Loucy (cell line): ENCODE results near the gene GADD45G.

Source experiments
- H2AFZ ChIP-seq: fragments of 200-600 bp; sonication (generic); 2 replicates; pipeline ENCODE4 v1.6.0; 2016; ENCODE audit warnings: antibody characterized with exemption, mild to moderate bottlenecking, low read length, moderate library complexity
- H3F3A ChIP-seq: fragments of 200-600 bp; 2 replicates; pipeline ENCODE4 v1.6.0; 2016; ENCODE audit warnings: antibody characterized with exemption, low read depth, mild to moderate bottlenecking
- H3K27me3 ChIP-seq: fragments of 200-600 bp; sonication (generic); 2 replicates; pipeline ENCODE4 v1.6.1; 2014; ENCODE audit warnings: low read length, mild to moderate bottlenecking; ENCODE audit not compliant: insufficient read depth, poor library complexity, severe bottlenecking
- H3K36me3 ChIP-seq: fragments of 200-600 bp; sonication (generic); 2 replicates; pipeline ENCODE4 v1.6.1; 2016; ENCODE audit warnings: low read length; ENCODE audit not compliant: insufficient read depth
- H3K4me1 ChIP-seq: fragments of 200-600 bp; sonication (generic); 2 replicates; pipeline ENCODE4 v1.5.1; 2014; ENCODE audit warnings: low read length, mild to moderate bottlenecking; ENCODE audit not compliant: insufficient read depth, poor library complexity, severe bottlenecking
- H3K4me2 ChIP-seq: fragments of 200-600 bp; sonication (generic); 2 replicates; pipeline ENCODE4 v1.6.0; 2014; ENCODE audit warnings: antibody characterized with exemption, low read length, low read depth, mild to moderate bottlenecking; ENCODE audit not compliant: poor library complexity, severe bottlenecking
- H3K4me3 ChIP-seq: fragments of 200-600 bp; sonication (generic); 2 replicates; pipeline ENCODE4 v1.5.1; 2014; ENCODE audit warnings: low read length, mild to moderate bottlenecking, mixed read lengths; ENCODE audit not compliant: poor library complexity, severe bottlenecking
- H3K79me2 ChIP-seq: fragments of 200-600 bp; sonication (generic); 2 replicates; pipeline ENCODE4 v1.6.1; 2014; ENCODE audit warnings: low read length; ENCODE audit not compliant: insufficient read depth
- H3K9ac ChIP-seq: fragments of 200-600 bp; sonication (generic); 2 replicates; pipeline ENCODE4 v1.6.0; 2014; ENCODE audit warnings: mild to moderate bottlenecking, low read depth, low read length, moderate library complexity; ENCODE audit not compliant: poor library complexity, severe bottlenecking
- H3K9me2 ChIP-seq: fragments of 200-600 bp; sonication (generic); replicated peaks from 2 replicates; pipeline ENCODE4 v1.6.1; 2016; ENCODE audit warnings: low read depth, low read length, mixed read lengths
- H3K9me3 ChIP-seq: fragments of 200-600 bp; sonication (generic); 2 replicates; pipeline ENCODE4 v1.6.1; 2014; ENCODE audit warnings: mild to moderate bottlenecking, antibody characterized with exemption, low read length, low read depth; ENCODE audit not compliant: insufficient read depth
- H4K20me1 ChIP-seq: fragments of 200-600 bp; sonication (generic); 2 replicates; pipeline ENCODE4 v1.6.0; 2014; ENCODE audit warnings: antibody characterized with exemption, low read length, mild to moderate bottlenecking; ENCODE audit not compliant: insufficient read depth, poor library complexity, severe bottlenecking
- EZH2phosphoT487 ChIP-seq: fragments of 200-600 bp; IDR thresholded peaks from 2 replicates; pipeline ENCODE4 v1.6.1; 2018; ENCODE audit warnings: antibody characterized with exemption, mild to moderate bottlenecking, moderate library complexity, borderline replicate concordance
- TF ChIP-seq, protein P1 (sequence below): fragments of 200-600 bp; sonication (generic); conservative IDR thresholded peaks from 2 replicates; pipeline ENCODE4 v1.5.1; 2014; ENCODE audit warnings: mild to moderate bottlenecking, antibody characterized with exemption, low read length

GADD45G gene

DNA sequence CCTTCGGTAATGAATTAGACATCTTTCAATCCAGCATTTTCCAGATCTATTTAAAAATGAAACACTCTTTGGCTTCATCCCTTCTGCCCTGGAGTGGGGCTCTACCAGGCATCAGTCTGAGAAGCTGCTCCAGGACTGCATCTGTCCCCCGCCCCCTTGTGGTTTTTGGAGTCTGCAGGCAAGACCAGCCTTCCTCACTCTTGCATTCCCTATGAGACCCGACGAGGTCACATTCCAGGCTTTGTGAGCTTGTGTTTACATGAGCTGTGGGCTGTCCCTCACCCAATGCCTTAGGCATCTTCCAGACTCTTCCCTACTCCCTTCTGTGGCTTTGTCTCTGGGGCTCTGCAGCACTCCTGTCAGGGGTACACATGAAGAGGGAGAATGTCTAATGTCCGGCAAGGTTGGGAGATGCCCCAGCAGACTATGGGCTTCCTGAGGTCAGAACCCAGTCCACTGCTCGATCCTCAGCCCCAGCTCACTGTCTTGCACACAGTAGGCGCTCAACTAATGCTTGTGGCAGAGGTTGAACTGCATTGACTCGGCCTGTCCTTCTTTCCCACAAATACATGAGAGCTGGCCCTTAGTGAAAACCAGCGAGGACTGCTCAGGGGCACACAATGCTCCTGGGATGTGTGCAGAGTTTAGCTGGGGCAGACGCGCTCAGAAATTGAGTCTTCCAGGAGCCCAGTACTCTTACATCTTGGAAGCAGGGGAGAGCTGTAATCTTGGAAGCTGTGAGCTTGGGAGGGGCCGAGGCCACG, 11.7 kb upstream of the GADD45G start:
- Histone ChIP-seq H2AFZ (peak overlapping the region; percentile 41; the same call in 1 of the 2 replicates), H3F3A (no peaks in the 10 kb centered on the region), H3K4me1 (no peaks in the 10 kb centered on the region), H3K9ac (no peak overlapping the region), H3K36me3 (no peaks in the 10 kb centered on the region), H3K4me3 (no peak overlapping the region), H3K79me2 (no peaks in the 10 kb centered on the region), H3K9me2 (no peaks in the 10 kb centered on the region), H3K4me2 (no peak overlapping the region), H3K9me3 (no peaks in the 10 kb centered on the region), H3K27me3 (no peaks in the 10 kb centered on the region), H4K20me1 (no peaks in the 10 kb centered on the region)
- TF ChIP-seq, protein P1, sequence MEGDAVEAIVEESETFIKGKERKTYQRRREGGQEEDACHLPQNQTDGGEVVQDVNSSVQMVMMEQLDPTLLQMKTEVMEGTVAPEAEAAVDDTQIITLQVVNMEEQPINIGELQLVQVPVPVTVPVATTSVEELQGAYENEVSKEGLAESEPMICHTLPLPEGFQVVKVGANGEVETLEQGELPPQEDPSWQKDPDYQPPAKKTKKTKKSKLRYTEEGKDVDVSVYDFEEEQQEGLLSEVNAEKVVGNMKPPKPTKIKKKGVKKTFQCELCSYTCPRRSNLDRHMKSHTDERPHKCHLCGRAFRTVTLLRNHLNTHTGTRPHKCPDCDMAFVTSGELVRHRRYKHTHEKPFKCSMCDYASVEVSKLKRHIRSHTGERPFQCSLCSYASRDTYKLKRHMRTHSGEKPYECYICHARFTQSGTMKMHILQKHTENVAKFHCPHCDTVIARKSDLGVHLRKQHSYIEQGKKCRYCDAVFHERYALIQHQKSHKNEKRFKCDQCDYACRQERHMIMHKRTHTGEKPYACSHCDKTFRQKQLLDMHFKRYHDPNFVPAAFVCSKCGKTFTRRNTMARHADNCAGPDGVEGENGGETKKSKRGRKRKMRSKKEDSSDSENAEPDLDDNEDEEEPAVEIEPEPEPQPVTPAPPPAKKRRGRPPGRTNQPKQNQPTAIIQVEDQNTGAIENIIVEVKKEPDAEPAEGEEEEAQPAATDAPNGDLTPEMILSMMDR = no peak
- TF ChIP-seq EZH2phosphoT487 = no peak

DNA sequence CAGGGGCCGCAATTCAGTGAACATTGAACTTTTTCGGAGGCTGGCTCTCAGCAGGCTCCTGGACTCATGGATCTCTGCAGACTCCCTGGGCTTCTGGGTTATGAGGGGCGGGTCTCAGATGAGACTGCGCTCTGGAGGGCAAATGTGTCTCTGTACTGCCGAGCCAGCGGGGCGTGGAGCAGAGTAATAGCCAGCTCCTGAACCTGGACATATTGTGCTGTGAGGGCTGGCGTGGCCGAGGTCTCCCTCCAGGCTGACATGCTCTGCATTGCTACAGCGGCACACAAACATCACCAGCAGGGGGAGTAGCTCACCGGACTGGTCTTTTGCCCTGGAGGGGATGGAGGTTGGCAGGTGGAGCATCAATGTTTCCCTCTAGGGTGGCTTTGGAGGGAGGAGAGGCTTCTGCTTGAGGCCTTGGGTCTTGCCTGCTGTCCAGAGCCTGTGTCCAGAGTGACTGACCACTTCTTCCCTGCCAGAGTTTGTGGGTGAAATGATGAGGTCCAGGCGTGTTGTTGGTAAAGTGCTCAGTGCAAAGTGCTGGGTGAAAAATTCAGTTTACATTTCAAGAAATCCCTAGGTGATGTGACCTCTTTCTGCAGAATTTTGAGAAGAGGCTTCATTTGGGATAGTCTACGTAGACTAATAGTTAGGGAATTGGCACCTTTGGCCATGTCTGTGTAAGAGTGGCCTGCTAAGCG, 10.9 kb upstream of the GADD45G start:
- peak overlapping the region; percentile 41; the same call in 1 of the 2 replicates for H2AFZ ChIP-seq
- no peaks in the 10 kb centered on the region for H3K9me3 ChIP-seq
- no peak overlapping the region for H3K9ac ChIP-seq
- H3K4me1 ChIP-seq = no peaks in the 10 kb centered on the region
- no peak overlapping the region for H3K4me3 ChIP-seq
- no peak overlapping the region for H3K4me2 ChIP-seq
- no peaks in the 10 kb centered on the region for H3K36me3 ChIP-seq
- H3F3A ChIP-seq = no peaks in the 10 kb centered on the region
- H3K79me2 ChIP-seq = no peaks in the 10 kb centered on the region
- H3K27me3 ChIP-seq = no peaks in the 10 kb centered on the region
- TF ChIP-seq EZH2phosphoT487 = no peak
- TF ChIP-seq, protein P1 = peak; percentile 90
- H4K20me1 ChIP-seq = no peaks in the 10 kb centered on the region
- H3K9me2 ChIP-seq = no peaks in the 10 kb centered on the region

- no peaks in the 10 kb centered on the region for H4K20me1 ChIP-seq
- H3K9me2 ChIP-seq = no peaks in the 10 kb centered on the region
- H3K36me3 ChIP-seq = no peaks in the 10 kb centered on the region
- H3K4me1 ChIP-seq = no peaks in the 10 kb centered on the region
- no peaks in the 10 kb centered on the region for H3K9me3 ChIP-seq
- no peak for TF ChIP-seq EZH2phosphoT487
- TF ChIP-seq, protein P1 = no peak
- no peaks in the 10 kb centered on the region for H3F3A ChIP-seq
- no peak overlapping the region for H3K4me2 ChIP-seq
- no peaks in the 10 kb centered on the region for H3K79me2 ChIP-seq
- no peak overlapping the region for H2AFZ ChIP-seq
- H3K9ac ChIP-seq = no peak overlapping the region
- H3K27me3 ChIP-seq = no peaks in the 10 kb centered on the region
- no peak overlapping the region for H3K4me3 ChIP-seq
These were observed 9.8 kb upstream of the GADD45G start for GRCh38 chr9:89594811-89595550.
